OCI-LY1 (cell line): ENCODE measurements around the gene MAN1C1.

Experiments
- H2AFZ ChIP-seq: fragments of 200-600 bp; sonication (generic), shearing (Covaris generic); 2 replicates; pipeline ENCODE4 v1.6.0; 2014; ENCODE audit warnings: antibody characterized with exemption, mild to moderate bottlenecking, low read length
- H3F3A ChIP-seq: fragments of 200-600 bp; sonication (generic), shearing (Covaris generic); 2 replicates; pipeline ENCODE4 v1.6.0; 2014; ENCODE audit warnings: mild to moderate bottlenecking, antibody characterized with exemption, low read length, moderate library complexity; ENCODE audit not compliant: insufficient read depth
- H3K27ac ChIP-seq: fragments of 200-600 bp; sonication (generic); 2 replicates; pipeline ENCODE4 v1.5.1; 2014; ENCODE audit warnings: low read length, mixed run types, mild to moderate bottlenecking, low read depth; ENCODE audit not compliant: poor library complexity, severe bottlenecking
- H3K27me3 ChIP-seq: fragments of 200-600 bp; sonication (generic); 2 replicates; pipeline ENCODE4 v1.6.0; 2014; ENCODE audit warnings: antibody characterized with exemption, mild to moderate bottlenecking, low read length, moderate library complexity; ENCODE audit not compliant: insufficient read depth
- H3K36me3 ChIP-seq: fragments of 200-600 bp; sonication (generic); 2 replicates; pipeline ENCODE4 v1.6.1; 2014; ENCODE audit warnings: mild to moderate bottlenecking, antibody characterized with exemption, low read length, moderate library complexity, mixed read lengths; ENCODE audit not compliant: insufficient read depth
- H3K4me1 ChIP-seq: fragments of 200-600 bp; sonication (generic); 2 replicates; pipeline ENCODE4 v1.5.1; 2014; ENCODE audit warnings: mild to moderate bottlenecking, low read length, moderate library complexity; ENCODE audit not compliant: insufficient read depth, severe bottlenecking
- H3K4me2 ChIP-seq: fragments of 200-600 bp; sonication (generic), shearing (Covaris generic); 2 replicates; pipeline ENCODE4 v1.6.1; 2014; ENCODE audit warnings: low read length
- H3K4me3 ChIP-seq: fragments of 200-600 bp; sonication (generic); 2 replicates; pipeline ENCODE4 v1.5.1; 2014; ENCODE audit warnings: low read length, low read depth, mild to moderate bottlenecking, mixed read lengths; ENCODE audit not compliant: poor library complexity, severe bottlenecking
- H3K79me2 ChIP-seq: fragments of 200-600 bp; shearing (Covaris generic); 2 replicates; pipeline ENCODE4 v1.6.1; 2016; ENCODE audit warnings: mixed run types, low read length, mixed read lengths; ENCODE audit not compliant: insufficient read depth
- H3K9ac ChIP-seq: fragments of 200-600 bp; sonication (generic), shearing (Covaris generic); 2 replicates; pipeline ENCODE4 v1.6.1; 2014; ENCODE audit warnings: mild to moderate bottlenecking, low read length, mixed read lengths
- H3K9me2 ChIP-seq: fragments of 200-600 bp; sonication (generic), shearing (Covaris generic); 2 replicates; pipeline ENCODE4 v1.6.1; 2014; ENCODE audit warnings: low read depth, mild to moderate bottlenecking, low read length, mixed read lengths
- H3K9me3 ChIP-seq: fragments of 200-600 bp; shearing (Covaris generic); 2 replicates; pipeline ENCODE4 v1.6.1; 2014; ENCODE audit warnings: low read length, mixed read lengths
- H4K20me1 ChIP-seq: fragments of 200-600 bp; sonication (generic), shearing (Covaris generic); 2 replicates; pipeline ENCODE4 v1.6.0; 2016; ENCODE audit warnings: mild to moderate bottlenecking, low read length; ENCODE audit not compliant: insufficient read depth
- EZH2 ChIP-seq: fragments of 200-600 bp; sonication (generic), shearing (Covaris generic); IDR thresholded peaks from 2 replicates; pipeline ENCODE4 v1.8.0; 2017; ENCODE audit warnings: borderline replicate concordance, mixed run types, mild to moderate bottlenecking, antibody characterized with exemption, low read length, moderate library complexity, mixed read lengths
- TF ChIP-seq, protein P1 (sequence below): fragments of 200-600 bp; sonication (generic), shearing (Covaris generic); IDR thresholded peaks from 2 replicates; pipeline ENCODE4 v1.5.1; 2017; ENCODE audit warnings: mild to moderate bottlenecking, antibody characterized with exemption, low read length, moderate library complexity, mixed read lengths

The MAN1C1 gene

DNA sequence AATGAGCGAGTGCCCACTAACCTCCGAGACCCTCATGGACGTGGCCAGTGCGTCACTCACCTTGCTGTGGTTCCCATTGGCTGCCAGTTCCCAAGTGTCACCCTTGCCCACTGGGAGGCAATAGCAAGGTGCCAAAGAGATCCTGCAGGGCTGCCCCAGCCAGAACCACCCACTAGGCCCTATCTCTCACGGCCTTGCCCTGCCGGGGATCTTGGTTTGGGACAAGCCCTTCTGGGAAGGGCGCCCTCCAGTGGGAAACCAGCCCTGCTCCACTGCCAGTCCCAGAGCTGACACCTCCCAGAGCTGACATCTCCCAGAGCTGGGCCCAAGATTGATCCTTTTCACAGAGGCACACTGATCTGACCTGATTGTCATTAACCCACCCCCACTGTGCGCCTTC lies 181.3 kb downstream of the MAN1C1 start:
- H3K4me1 ChIP-seq = peaks cover 28% of the 10 kb centered on the region
- H3F3A ChIP-seq = no peaks in the 10 kb centered on the region
- no peak overlapping the region for H3K4me3 ChIP-seq
- no peaks in the 10 kb centered on the region for H4K20me1 ChIP-seq
- no peaks in the 10 kb centered on the region for H3K36me3 ChIP-seq
- no peak overlapping the region for H3K9ac ChIP-seq
- no peaks in the 10 kb centered on the region for H3K79me2 ChIP-seq
- no peak overlapping the region for H2AFZ ChIP-seq
- H3K27me3 ChIP-seq = no peaks in the 10 kb centered on the region
- TF ChIP-seq, protein P1, sequence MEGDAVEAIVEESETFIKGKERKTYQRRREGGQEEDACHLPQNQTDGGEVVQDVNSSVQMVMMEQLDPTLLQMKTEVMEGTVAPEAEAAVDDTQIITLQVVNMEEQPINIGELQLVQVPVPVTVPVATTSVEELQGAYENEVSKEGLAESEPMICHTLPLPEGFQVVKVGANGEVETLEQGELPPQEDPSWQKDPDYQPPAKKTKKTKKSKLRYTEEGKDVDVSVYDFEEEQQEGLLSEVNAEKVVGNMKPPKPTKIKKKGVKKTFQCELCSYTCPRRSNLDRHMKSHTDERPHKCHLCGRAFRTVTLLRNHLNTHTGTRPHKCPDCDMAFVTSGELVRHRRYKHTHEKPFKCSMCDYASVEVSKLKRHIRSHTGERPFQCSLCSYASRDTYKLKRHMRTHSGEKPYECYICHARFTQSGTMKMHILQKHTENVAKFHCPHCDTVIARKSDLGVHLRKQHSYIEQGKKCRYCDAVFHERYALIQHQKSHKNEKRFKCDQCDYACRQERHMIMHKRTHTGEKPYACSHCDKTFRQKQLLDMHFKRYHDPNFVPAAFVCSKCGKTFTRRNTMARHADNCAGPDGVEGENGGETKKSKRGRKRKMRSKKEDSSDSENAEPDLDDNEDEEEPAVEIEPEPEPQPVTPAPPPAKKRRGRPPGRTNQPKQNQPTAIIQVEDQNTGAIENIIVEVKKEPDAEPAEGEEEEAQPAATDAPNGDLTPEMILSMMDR = peak; percentile 49; the same call in 1 of the 2 replicates
- no peak for TF ChIP-seq EZH2
- H3K4me2 ChIP-seq = no peak overlapping the region
- no peaks in the 10 kb centered on the region for H3K9me2 ChIP-seq
- H3K27ac ChIP-seq = no peak overlapping the region
- no peaks in the 10 kb centered on the region for H3K9me3 ChIP-seq

DNA sequence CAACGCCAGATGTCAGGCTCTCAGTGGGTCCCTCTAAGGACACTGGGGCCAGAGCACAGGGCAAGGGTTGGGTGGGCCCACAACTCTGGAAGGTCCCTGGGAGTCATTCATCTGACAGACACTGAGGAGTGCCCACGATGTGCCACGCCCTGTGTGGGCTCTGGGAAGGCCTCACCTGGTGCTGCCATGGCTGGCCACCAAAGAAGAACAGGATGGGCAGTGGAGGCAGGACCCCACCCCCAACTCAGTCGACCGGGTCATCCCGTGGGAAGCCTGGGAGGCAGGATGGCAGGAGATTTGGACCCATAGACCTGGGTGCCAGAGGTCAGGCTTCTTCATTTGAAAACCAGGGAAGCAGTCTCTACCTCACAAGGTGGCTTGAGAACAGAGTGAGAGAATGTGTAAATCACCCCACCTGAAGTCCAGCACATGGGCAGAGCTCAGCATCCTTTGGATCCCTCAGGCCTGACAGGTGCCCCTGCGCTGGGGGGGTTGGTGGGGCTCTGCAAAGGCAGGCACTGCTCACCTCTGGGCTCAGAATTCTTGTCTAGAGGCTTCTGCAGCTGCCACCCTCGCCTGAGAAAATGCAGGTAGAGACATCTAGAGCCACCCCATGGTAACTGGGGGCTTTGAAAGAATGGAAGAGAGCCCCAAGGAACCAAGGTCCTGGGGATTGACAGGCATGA lies 182.2 kb downstream of the MAN1C1 start:
- Histone ChIP-seq H3K4me3 (no peak overlapping the region), H3K9me2 (no peaks in the 10 kb centered on the region), H3F3A (no peaks in the 10 kb centered on the region), H3K4me2 (no peak overlapping the region), H3K79me2 (no peaks in the 10 kb centered on the region), H3K9ac (no peak overlapping the region), H3K36me3 (no peaks in the 10 kb centered on the region), H3K9me3 (no peaks in the 10 kb centered on the region), H4K20me1 (no peaks in the 10 kb centered on the region), H3K27me3 (no peaks in the 10 kb centered on the region), H3K4me1 (peaks cover 34% of the 10 kb centered on the region), H3K27ac (no peak overlapping the region), H2AFZ (no peak overlapping the region)
- TF ChIP-seq, protein P1 = no peak
- no peak for TF ChIP-seq EZH2

DNA sequence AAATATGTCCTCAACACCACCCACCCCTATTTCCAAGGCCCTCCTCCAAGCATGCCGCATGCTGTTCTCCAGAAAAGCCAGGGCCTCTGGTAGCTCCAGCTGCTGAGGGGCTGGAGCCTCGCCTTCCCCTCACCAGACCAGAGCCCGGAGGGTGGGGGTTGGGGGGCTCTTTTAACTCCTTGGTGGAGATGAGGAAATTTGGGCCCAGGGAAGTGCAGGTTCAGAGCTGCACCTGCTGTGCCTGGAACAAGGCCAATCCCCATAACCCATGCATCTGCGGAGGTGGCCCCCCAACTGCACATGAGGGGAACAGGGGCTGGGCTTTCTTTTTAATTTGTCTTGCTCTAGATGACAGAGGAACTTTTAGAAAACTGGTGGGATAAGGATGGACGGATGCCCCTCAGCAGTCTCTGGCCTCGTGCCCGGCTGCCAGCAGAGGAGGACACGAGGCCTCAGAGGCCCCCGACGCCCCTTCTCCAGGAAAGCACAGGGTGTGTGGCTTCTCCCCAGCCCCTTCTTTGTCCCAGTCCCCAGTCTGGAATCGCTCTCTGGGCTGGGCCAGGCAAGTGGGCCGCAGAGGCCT lies 182.9 kb downstream of the MAN1C1 start:
- H3K27me3 ChIP-seq = no peaks in the 10 kb centered on the region
- H3K36me3 ChIP-seq = no peaks in the 10 kb centered on the region
- H3K9me3 ChIP-seq = no peaks in the 10 kb centered on the region
- peak overlapping the region; percentile 54 for H3K4me2 ChIP-seq
- H3K4me3 ChIP-seq = peak overlapping the region; percentile 49
- peak overlapping the region; percentile 14; the same call in 1 of the 2 replicates for H3K9ac ChIP-seq
- H3K9me2 ChIP-seq = no peaks in the 10 kb centered on the region
- H4K20me1 ChIP-seq = no peaks in the 10 kb centered on the region
- TF ChIP-seq EZH2 = no peak
- no peak overlapping the region for H2AFZ ChIP-seq
- peaks cover 34% of the 10 kb centered on the region for H3K4me1 ChIP-seq
- H3K79me2 ChIP-seq = no peaks in the 10 kb centered on the region
- no peaks in the 10 kb centered on the region for H3F3A ChIP-seq
- no peak overlapping the region for H3K27ac ChIP-seq
